HG03469 (cell line): ENCODE measurements around the gene YBX3.

Experiments used
- ATAC-seq: cut with Tn5 transposase; IDR thresholded peaks from one replicate; pipeline ENCODE4 v1.9.1; 2021; ENCODE audit warnings: mild to moderate bottlenecking, moderate library complexity, moderate number of reproducible peaks; ENCODE audit not compliant: unreplicated experiment

The YBX3 gene

DNA sequence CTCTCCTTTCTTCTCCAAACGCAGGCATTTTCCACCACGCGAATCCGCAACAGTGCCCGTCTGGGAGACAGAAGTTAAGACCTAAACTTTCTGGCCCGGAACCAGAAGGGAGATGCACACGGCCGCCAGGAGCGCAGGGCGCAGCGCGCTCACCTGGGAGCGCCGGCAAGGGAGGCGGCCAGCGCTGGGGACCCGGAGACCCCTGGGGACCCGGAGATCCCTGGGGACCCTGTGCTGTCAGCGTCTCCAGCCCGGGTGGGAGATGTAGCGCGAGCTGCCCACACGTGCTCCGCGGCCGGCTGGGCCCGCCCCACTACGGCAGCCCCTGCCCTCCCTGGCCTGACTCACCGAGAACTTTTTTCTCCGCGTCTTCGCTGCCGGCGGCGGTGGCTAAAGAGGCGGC, 620 bp downstream of the YBX3 start:
- ATAC-seq, result no peak

DNA sequence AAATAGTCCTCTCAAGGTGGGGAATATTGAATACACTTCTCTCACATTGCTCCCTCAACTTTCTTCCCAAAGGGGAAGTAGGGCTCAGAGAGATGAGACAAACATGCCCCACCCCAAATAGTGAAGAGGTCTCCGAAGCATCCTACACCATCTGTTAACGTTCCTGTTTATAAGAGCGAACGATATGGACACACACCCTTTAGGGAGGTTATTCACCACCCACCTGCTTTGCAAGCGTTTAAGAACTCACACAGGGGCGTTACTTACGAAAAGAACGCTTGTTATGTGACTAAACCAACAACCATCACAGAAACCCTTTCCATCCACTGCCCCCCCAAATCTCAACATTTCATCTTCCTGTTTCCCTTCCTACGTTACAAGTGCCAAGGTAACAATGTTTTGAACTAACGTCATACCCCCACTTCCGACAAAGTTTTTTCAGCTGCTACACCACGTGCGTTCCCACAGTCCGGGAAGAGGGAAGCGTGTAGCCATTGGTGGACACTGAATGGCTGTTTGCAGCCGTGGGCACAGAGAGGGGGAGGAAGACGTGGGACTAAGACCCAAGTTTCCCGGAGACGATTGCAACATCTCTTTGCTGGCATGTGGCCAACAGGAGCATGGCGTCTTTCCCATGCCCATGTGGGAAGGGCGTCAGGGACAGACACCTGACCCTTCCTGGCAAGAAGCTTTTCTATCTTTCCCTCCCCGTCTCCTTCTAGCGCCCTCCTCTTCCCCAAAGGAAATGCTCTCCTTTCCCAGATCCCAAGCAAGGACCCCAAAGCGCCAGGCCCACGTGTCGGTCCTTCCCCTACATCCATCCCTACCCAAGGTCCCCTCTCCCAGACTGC, 1.2 kb downstream of the YBX3 start:
- ATAC-seq, result no peak

- ATAC-seq, result no peak
Observed at GRCh38 chr12:10720974-10721650, 2.0 kb downstream of the YBX3 start.

DNA sequence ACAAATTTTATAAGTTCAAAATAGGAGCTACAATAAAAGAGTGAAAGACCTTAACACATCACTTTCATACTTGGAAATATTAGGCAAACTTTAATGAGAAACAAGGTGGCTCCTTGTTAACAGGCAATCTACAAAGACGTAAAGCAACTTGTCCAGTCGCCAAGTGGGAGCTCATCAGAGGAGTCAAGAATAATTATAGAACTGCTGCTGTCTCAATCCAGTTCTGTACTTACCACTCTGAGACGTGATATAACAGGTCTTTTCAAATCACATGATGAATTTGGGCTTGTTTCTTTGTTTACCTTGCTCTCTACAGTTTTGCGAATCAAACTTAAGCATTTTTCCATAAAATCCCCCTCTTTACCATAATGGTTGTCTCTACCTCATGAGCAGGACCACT, 3.6 kb downstream of the YBX3 start:
- ATAC-seq, result no peak

DNA sequence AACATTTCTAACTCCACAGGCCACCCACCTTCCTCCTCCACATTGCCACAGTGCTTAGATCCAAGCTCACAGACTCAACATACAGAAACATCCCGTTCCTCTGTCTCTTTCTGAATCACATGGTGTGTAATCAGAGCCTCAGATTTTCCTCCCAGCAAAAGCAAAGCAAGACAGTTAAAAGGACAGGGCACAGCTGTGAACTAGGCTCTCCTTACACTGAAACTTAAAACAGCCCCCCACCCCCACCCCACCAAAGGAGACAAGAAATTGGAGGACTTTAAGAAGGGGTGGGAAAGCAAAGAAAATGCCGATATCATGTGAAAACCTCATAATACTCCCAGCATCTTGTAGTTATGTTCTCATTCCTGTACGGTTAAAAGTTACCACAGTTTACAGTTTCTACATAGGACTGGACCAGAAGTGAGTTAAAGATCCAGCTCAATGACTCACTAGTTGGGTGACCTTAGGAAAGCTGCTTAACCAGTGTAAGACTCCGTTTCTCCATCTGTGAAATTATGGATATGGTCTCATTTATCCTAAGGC, 4.8 kb downstream of the YBX3 start:
- no peak for ATAC-seq

GRCh38 chr12:10717410-10717809, 5.7 kb downstream of the YBX3 start:
- ATAC-seq, result no peak

GRCh38 chr12:10716704-10717315, 6.3 kb downstream of the YBX3 start:
- no peak for ATAC-seq

DNA sequence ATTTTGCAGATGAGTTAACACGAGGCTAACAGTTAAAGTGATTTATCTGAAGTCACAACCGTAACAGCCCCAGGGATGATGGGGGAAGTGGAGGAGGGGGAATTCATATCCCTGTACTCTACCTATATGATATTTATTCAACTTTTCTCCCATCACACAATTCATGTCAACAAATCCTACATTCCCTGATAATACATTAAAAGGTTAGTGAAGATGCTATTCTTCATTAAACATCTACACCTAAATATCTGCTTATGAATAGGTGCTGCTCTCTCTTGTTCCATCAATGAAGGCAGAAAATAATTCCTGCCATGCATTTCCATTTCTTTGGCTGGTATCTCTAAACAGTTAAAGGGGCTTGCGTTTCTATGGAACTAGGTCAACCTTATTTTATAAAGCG, 6.8 kb downstream of the YBX3 start:
- ATAC-seq, result no peak

DNA sequence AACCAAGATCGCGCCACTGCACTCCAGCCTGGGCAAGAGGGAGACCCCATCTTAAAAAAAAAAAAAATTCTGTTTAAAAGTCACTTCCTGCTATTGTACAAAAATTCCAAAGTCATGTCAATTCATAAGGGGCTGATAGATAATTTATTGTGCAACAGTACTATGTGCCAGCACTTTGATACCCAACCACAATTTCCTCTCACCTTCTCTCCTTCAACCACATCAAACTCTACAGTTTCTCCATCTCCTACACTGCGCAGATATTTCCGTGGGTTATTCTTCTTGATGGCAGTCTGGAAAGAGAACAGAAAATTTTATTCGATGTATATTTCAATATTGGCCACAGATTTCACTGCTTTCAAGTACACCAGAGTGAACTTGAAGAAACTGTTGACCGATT, 7.6 kb downstream of the YBX3 start:
- ATAC-seq, result no peak

DNA sequence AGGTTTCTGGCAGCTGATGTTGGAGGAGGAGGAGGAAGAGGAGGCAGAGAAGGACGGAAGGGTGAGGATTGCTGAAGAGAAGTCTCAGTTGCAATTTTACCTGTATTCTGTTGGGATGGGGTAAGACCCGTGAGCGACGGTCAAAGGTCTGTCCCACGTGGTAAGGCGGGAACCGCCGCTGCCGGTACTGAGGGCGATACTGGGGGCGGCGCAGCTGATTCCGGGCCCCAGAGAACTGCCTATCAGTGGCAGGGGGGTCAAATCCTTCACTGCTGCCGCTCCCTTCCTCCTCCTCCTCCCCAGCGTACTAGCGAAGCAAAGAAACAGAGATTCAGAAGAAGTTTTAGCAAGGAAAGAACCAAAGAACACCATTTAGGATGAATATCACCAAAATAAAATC, 13.3 kb downstream of the YBX3 start:
- no peak for ATAC-seq

GRCh38 chr12:10708862-10709261, 14.3 kb downstream of the YBX3 start:
- ATAC-seq, result no peak

DNA sequence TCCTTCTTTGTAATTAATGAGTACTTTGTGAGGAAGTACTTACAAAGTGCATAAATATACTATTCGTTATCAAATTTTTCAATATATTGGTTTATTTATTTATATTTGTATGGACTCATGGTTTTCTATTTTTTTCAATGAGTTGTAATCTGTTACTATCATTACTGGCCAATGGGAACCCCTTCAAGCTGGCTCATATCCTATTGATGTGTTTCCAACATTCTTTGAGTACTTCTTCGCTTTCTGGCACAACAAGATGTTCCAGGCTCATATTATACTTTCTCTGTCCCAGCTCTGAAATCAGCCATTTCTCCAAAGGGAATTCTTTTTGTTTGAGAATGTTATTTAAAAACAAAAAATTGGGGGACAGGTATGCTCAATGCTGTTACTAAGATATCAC, 17.5 kb downstream of the YBX3 start:
- ATAC-seq, result no peak

GRCh38 chr12:10701843-10702242, 21.3 kb downstream of the YBX3 start:
- no peak for ATAC-seq

DNA sequence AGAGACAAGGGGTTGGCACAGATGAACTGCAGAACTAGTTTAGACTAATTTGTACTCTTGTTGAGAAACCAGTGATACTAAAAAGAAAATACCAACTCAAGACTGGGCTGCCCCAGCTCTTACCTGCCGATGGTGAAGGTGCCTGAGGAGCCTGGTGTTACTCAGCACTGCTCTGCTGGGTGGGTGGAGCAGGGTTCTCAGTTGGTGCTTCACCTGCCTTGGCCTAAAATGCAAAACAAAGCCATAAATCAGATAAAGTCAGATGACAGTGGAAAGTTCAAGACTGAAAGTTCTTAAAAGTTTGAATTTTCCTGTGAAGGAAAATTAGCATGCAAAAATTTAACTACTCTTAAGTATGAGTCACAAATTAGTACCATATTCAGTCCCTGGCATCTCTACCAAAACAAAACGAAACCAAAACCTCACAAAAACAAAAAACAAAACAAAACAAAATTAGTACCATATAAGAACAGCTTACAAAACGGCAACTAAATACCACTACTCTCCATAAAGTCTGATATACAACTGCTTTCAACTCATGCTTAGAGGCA, 21.9 kb downstream of the YBX3 start:
- no peak for ATAC-seq

GRCh38 chr12:10700581-10700980, 22.5 kb downstream of the YBX3 start:
- ATAC-seq, result no peak

GRCh38 chr12:10697862-10698261, 25.3 kb downstream of the YBX3 start:
- no peak for ATAC-seq

GRCh38 chr12:10697156-10697555, 26.0 kb downstream of the YBX3 start:
- ATAC-seq, result no peak

- ATAC-seq, result no peak
Observed at GRCh38 chr12:10690906-10691305, 32.2 kb downstream of the YBX3 start.

GRCh38 chr12:10689146-10689545, 34.0 kb downstream of the YBX3 start:
- no peak for ATAC-seq

DNA sequence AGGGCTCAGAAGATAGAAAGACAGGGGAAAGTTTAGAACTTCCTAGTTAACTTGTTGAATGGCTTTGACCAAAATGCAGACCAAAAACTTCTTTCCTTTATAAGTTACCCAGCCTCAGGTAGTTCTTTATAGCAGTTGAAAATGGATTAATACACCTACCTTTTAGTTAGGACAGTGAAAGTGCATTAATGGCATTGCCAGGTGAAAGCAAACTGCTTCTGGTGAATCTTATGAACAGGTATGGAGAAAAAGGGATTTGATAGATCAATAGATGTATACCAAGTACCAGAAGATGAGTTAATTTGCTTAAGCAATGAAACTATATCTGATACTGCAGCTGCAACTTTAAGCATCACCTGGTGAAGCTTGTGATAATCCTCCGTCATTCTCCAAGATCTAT, 35.1 kb downstream of the YBX3 start:
- ATAC-seq, result no peak

GRCh38 chr12:10673659-10674384, 49.3 kb downstream of the YBX3 start, which contains the start of gene STYK1:
STYK1 (minus strand) TSS chr12:10674052; CDS start chr12:10634618, 39,434 bp downstream.
- no peak for ATAC-seq
